HG02610 (cell line): ENCODE measurements around the gene WASHC4.
"Not testable (repeated sequence)": the region's sequence is repeated elsewhere in the genome, so short reads cannot be mapped to it uniquely, and the experiment has no call there.

ENCODE experiments used
- ATAC-seq: cut with Tn5 transposase; IDR thresholded peaks from one replicate; pipeline ENCODE4 v1.9.1; 2021; ENCODE audit warnings: mild to moderate bottlenecking, moderate library complexity; ENCODE audit not compliant: unreplicated experiment

WASHC4 gene

GRCh38 chr12:105162174-105162573, 54.6 kb downstream of the WASHC4 start:
- no peak for ATAC-seq

- no peak for ATAC-seq
Observed at GRCh38 chr12:105164068-105164467, 56.5 kb downstream of the WASHC4 start.

- no peak for ATAC-seq
Observed at GRCh38 chr12:105166736-105167135, 59.2 kb downstream of the WASHC4 start.

GRCh38 chr12:105167346-105167745, 59.8 kb downstream of the WASHC4 start:
- ATAC-seq = no peak

- no peak for ATAC-seq
Observed at GRCh38 chr12:105168006-105168405, 60.5 kb downstream of the WASHC4 start.

GRCh38 chr12:105170139-105170538, 62.6 kb downstream of the WASHC4 start:
- ATAC-seq = no peak

GRCh38 chr12:105171691-105172436, 64.3 kb downstream of the WASHC4 start:
- ATAC-seq = no peak

- no peak for ATAC-seq
Observed at GRCh38 chr12:105175397-105175990, 68.0 kb downstream of the WASHC4 start.

- ATAC-seq = no peak
Observed at GRCh38 chr12:105177208-105177607, 69.7 kb downstream of the WASHC4 start.

- not testable (repeated sequence) for ATAC-seq
Observed at GRCh38 chr12:105179114-105179513, 71.6 kb downstream of the WASHC4 start.

GRCh38 chr12:105183406-105183805, 75.9 kb downstream of the WASHC4 start:
- ATAC-seq = not testable (repeated sequence)

GRCh38 chr12:105183976-105184375, 76.4 kb downstream of the WASHC4 start:
- ATAC-seq = not testable (repeated sequence)

GRCh38 chr12:105189293-105189692, 81.8 kb downstream of the WASHC4 start:
- no peak for ATAC-seq

- ATAC-seq = no peak
Observed at GRCh38 chr12:105190530-105190929, 83.0 kb downstream of the WASHC4 start.

- no peak for ATAC-seq
Observed at GRCh38 chr12:105192624-105193225, 85.2 kb downstream of the WASHC4 start.

GRCh38 chr12:105194947-105195346, 87.4 kb downstream of the WASHC4 start:
- ATAC-seq = no peak

- no peak for ATAC-seq
Observed at GRCh38 chr12:105196090-105196489, 88.6 kb downstream of the WASHC4 start.

GRCh38 chr12:105198961-105199360, 91.4 kb downstream of the WASHC4 start:
- ATAC-seq = no peak

- no peak for ATAC-seq
Observed at GRCh38 chr12:105200385-105200784, 92.9 kb downstream of the WASHC4 start.

GRCh38 chr12:105201299-105201698, 93.8 kb downstream of the WASHC4 start:
- ATAC-seq = no peak

- no peak for ATAC-seq
Observed at GRCh38 chr12:105202202-105202601, 94.7 kb downstream of the WASHC4 start.

- ATAC-seq = no peak
Observed at GRCh38 chr12:105204127-105204526, 96.6 kb downstream of the WASHC4 start.
